ENCODE data around the gene NUDT1. TPM values are rescaled to one million over a fixed set of nuclear protein-coding genes. Genes with fewer than 3 reads are reported as not detected.

The NUDT1 gene
- total RNA-seq, 1 donor from 2014 or later, result 74.9 TPM

DNA sequence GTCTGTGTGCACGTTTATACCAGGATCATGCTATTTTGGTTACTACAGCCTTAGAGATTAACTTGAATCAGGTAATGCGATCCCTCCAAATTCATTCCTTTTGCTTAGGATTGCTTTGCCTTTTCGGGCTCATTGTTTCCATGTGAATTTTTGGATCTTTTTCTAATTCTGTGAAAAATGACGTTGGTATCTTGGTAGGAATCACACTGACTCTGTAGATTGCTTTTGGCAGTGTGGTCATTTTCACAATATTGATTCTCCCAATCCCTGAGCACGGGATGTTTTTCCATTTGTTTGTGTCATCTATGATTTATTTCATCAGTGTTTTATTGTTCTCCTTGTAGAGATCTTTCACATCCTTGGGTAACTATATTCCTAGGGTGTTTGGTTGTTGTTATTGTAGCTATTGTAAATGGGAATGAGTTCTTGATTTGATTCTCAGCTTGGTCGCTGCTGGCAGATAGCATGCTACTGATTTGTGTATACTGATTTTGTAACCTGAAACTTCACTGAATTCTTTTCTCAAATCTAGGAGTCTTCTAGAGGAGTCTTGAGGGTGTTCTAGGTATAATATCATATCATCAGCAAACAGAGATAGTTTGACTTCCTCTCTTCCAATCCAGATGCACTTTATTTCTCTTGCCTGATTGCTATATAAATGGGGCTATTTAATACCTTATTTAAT is 54.1 kb downstream of the NUDT1 start:
- no peaks in the 10 kb centered on the region for H3K9me3 Mint-ChIP-seq
- H3K4me3 Mint-ChIP-seq, result no peak overlapping the region
- H3K4me1 Mint-ChIP-seq (ENCODE audit: low read depth), result peaks cover 24% of the 10 kb centered on the region
- intact Hi-C loops (cut with micrococcal nuclease), result no loop called here
- no peaks in the 10 kb centered on the region for H3K36me3 Mint-ChIP-seq (ENCODE audit: low read depth)
- no peak for DNase-seq (ENCODE audit: low spot score)
- H3K27ac Mint-ChIP-seq, result no peak overlapping the region
- H3K27me3 Mint-ChIP-seq (ENCODE audit: insufficient read depth), result no peaks in the 10 kb centered on the region

- H3K27me3 Mint-ChIP-seq (ENCODE audit: insufficient read depth), result no peaks in the 10 kb centered on the region
- H3K4me1 Mint-ChIP-seq (ENCODE audit: low read depth), result peaks cover 30% of the 10 kb centered on the region
- no peak overlapping the region for H3K27ac Mint-ChIP-seq
- no peak overlapping the region for H3K4me3 Mint-ChIP-seq
- intact Hi-C loops (cut with micrococcal nuclease), result no loop called here
- H3K36me3 Mint-ChIP-seq (ENCODE audit: low read depth), result no peaks in the 10 kb centered on the region
- H3K9me3 Mint-ChIP-seq, result no peaks in the 10 kb centered on the region
- no peak for DNase-seq (ENCODE audit: low spot score)
Observed at GRCh38 chr7:2296832-2297231, 54.8 kb downstream of the NUDT1 start.

DNA sequence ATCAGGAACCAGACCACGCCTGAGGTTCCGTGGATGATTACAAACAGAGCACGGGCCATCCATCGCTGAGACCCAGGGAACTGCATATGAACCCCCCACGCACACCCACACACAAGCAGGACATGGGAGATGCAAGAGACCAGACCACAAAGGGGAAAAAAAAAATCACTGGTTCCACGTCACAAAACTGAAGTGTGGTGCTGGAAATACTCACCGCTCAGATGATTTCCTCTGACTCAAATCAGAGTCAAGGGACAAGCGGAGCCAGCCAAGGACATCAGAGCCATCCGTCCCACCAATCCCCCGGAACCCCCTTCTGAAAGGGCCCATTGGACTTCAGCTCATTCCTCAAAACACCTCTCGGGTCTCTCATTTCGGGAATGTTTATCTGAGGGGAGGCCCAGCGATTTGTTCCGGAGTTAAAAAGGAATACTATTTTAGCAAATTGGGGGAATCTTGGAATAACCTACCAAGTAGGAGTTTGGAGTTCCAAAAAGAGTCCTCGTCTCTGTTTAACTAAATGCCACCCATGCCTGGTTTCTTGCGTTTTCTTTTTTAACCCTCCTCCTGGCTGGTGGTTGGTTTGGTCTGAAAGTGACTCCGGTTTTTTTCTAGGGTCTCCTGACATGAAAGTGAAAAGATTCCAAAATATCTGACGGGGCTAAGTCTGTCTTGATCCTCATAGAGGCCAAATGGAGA is 57.3 kb downstream of the NUDT1 start:
- H3K4me3 Mint-ChIP-seq, result no peak overlapping the region
- H3K27me3 Mint-ChIP-seq (ENCODE audit: insufficient read depth), result no peaks in the 10 kb centered on the region
- no peaks in the 10 kb centered on the region for H3K36me3 Mint-ChIP-seq (ENCODE audit: low read depth)
- intact Hi-C loops (cut with micrococcal nuclease), result no loop called here
- no peak for DNase-seq (ENCODE audit: low spot score)
- H3K27ac Mint-ChIP-seq, result peak overlapping the region; percentile 75
- H3K4me1 Mint-ChIP-seq (ENCODE audit: low read depth), result peaks cover 30% of the 10 kb centered on the region
- no peaks in the 10 kb centered on the region for H3K9me3 Mint-ChIP-seq

DNA sequence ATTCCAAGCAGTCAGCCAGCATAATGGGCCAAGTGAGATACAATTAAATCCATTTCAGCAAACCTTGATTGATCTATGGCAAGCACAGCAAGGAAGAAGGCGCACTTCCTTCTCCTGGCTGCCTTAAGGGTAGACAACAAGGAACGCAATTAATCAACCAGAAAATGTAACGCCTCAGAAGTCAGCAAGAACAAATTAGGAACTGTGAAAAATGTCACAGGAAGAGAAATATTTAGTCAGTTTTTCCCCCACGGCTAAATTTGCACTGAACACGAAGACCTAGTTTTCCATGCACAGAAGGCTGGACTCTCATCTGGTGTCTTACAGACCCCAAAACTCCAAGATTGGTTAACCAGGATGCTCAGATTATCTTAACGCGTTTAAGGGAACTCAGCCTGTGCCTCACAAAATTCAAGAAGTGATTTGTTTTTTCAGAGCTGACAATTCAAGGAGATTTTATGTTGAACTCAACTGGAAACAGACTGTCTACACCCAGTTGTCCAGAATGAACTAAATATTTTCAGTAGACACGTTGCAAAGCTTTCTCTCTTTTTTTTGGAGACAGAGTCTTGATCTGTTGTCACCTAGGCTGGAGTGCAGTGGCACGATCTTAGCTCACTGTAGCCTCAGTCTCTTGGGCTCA is 58.0 kb downstream of the NUDT1 start:
- Mint-ChIP-seq H3K4me1 (ENCODE audit: low read depth) (peaks cover 30% of the 10 kb centered on the region), H3K27me3 (ENCODE audit: insufficient read depth) (no peaks in the 10 kb centered on the region)
- intact Hi-C loops (cut with micrococcal nuclease), result no loop called here

More for the DNA sequence above, 58.0 kb downstream of the NUDT1 start:
- Mint-ChIP-seq H3K36me3 (ENCODE audit: low read depth) (no peaks in the 10 kb centered on the region), H3K4me3 (no peak overlapping the region), H3K27ac (peak overlapping the region; percentile 61), H3K9me3 (no peaks in the 10 kb centered on the region)
- no peak for DNase-seq (ENCODE audit: low spot score)

Other genes with a start within 250 kb of the NUDT1 start
- 56.2 and 56.4 TPM in 2 replicates for gene MAD1L1, start 9.3 kb upstream of the NUDT1 start, total RNA-seq
- gene MRM2, start within 50 bp of the NUDT1 start, total RNA-seq, result 47.8 and 48.6 TPM in 2 replicates
- 40.8 and 41.8 TPM in 2 replicates for gene SNX8, start 72.2 kb downstream of the NUDT1 start, total RNA-seq
- gene EIF3B, start 112.6 kb downstream of the NUDT1 start, total RNA-seq, result 269 and 270 TPM in 2 replicates
- gene CHST12, start 161.4 kb downstream of the NUDT1 start, total RNA-seq, result 9.9 and 10.6 TPM in 2 replicates
- not detected in 2 replicates for gene GRIFIN, start 234.2 kb downstream of the NUDT1 start, total RNA-seq

Measured in activated T-helper 1 cell treated with anti-CD3 and anti-CD28 coated beads, Interleukin-12 subunit alpha, Interleukin-12 subunit beta, Interleukin-2, Interleukin-4 antibody, amounts not matched to agents 30 ng/mL and 10 ng/mL and 1 ng/mL, durations not matched to agents 14 hours and 24 hours and 36 hours (primary cell).